Activated CD4-positive, CD25-positive, alpha-beta regulatory T cell treated with anti-CD3 and anti-CD28 coated beads, Interleukin-2, amount 50 U/mL, for 16 hours (primary cell): ENCODE results near the gene SPA17.
A peak's percentile ranks its signal among the peaks of the same experiment; 100 is the strongest.

Experiments used
- DNase-seq: peaks from one replicate; pipeline ENCODE4 v3.0.0-alpha.2; 2020; ENCODE audit warnings: low read depth, low spot score

Gene SPA17

GRCh38 chr11:124724979-124725718, 51.4 kb downstream of the SPA17 start:
- DNase-seq = no peak

GRCh38 chr11:124725719-124726105, 52.0 kb downstream of the SPA17 start:
- no peak for DNase-seq

GRCh38 chr11:124727474-124727873, 53.8 kb downstream of the SPA17 start:
- no peak for DNase-seq

- no peak for DNase-seq
Measured at GRCh38 chr11:124728134-124728533, 54.4 kb downstream of the SPA17 start.

- no peak for DNase-seq
Measured at GRCh38 chr11:124729571-124729970, 55.9 kb downstream of the SPA17 start.

GRCh38 chr11:124732230-124732629, 58.5 kb downstream of the SPA17 start:
- no peak for DNase-seq

GRCh38 chr11:124736736-124737135, 63.0 kb downstream of the SPA17 start:
- DNase-seq = no peak

GRCh38 chr11:124737638-124738305, 64.1 kb downstream of the SPA17 start:
- DNase-seq = no peak

GRCh38 chr11:124738713-124739478, 65.2 kb downstream of the SPA17 start:
- DNase-seq = no peak

- peak; percentile 65 for DNase-seq
Measured at GRCh38 chr11:124739479-124740276, 66.0 kb downstream of the SPA17 start, which contains the start of gene NRGN. TSS of gene NRGN (plus strand) at chr11:124739942. CDS start at chr11:124740085, 143 bp downstream.

GRCh38 chr11:124740277-124740882, 66.7 kb downstream of the SPA17 start:
- no peak for DNase-seq

- no peak for DNase-seq
Measured at GRCh38 chr11:124742555-124742954, 68.9 kb downstream of the SPA17 start.

GRCh38 chr11:124743050-124743449, 69.3 kb downstream of the SPA17 start:
- DNase-seq = no peak

- DNase-seq = no peak
Measured at GRCh38 chr11:124745270-124745834, 71.6 kb downstream of the SPA17 start.

GRCh38 chr11:124745835-124746620, 72.3 kb downstream of the SPA17 start:
- DNase-seq = no peak

GRCh38 chr11:124746621-124747243, 73.0 kb downstream of the SPA17 start:
- DNase-seq = peak; percentile 37
